A549 (cell line): ENCODE measurements around the gene OGDH. TPM values are rescaled to one million over a fixed set of nuclear protein-coding genes. Genes with fewer than 3 reads are reported as not detected.

ENCODE experiments used
- ATAC-seq, 2 experiments: fragments of 200-7000 bp in 1 of 2; fragments of >200 bp in 1 of 2; cut with Nextera tagmentation in 1 of 2; cut with Tn5 transposase in 1 of 2; 3 replicates each; pipeline versions ENCODE4 v1.8.0 to v1.9.1; 2018 to 2020; ENCODE audit warnings: mild to moderate bottlenecking in 1 of 2, moderate library complexity in 1 of 2
- CTCF ChIA-PET: fragments of 300-600 bp; sonication (Branson Sonifier 250); formaldehyde crosslinking; extraction: SDS; loops from one replicate; lab custom pipeline; 2021; ENCODE audit warnings: antibody characterized with exemption, inconsistent platforms; lab: Yijun Ruan, JAX
- POLR2A ChIA-PET: fragments of 350-600 bp; formaldehyde crosslinking; extraction: SDS; loops from one replicate; lab custom pipeline; 2021; ENCODE audit warnings: antibody characterized with exemption, inconsistent platforms; lab: Yijun Ruan, JAX
- DNase-seq, 2 experiments: peaks; one replicate each; pipeline versions ENCODE4 v3.0.0 to v3.0.0-alpha.2; 2011 to 2016; ENCODE audit warnings: low read depth in 1 of 2, low spot score in 1 of 2
- FAIRE-seq: peaks from 2 replicates; lab custom pipeline; 2011; peaks lifted over from hg19 to GRCh38; lab: Jason Lieb, UNC
- H3K27ac ChIP-seq, 2 experiments: fragments of >200 bp; sonication (Bioruptor Twin); formaldehyde crosslinking; 3 replicates each; pipeline ENCODE4 v1.5.1; 2016 to 2017
- H3K4me1 ChIP-seq: fragments of >200 bp; sonication (Bioruptor Twin); formaldehyde crosslinking; 3 replicates; pipeline ENCODE4 v1.6.1; 2016
- H3K4me2 ChIP-seq: fragments of >200 bp; sonication (Bioruptor Twin); formaldehyde crosslinking; 3 replicates; pipeline ENCODE4 v1.6.1; 2016
- H3K4me3 ChIP-seq: fragments of >200 bp; sonication (Bioruptor Twin); formaldehyde crosslinking; 3 replicates; pipeline ENCODE4 v1.5.1; 2016
- H3K9me3 ChIP-seq: fragments of >200 bp; sonication (Bioruptor Twin); formaldehyde crosslinking; 3 replicates; pipeline ENCODE4 v1.6.1; 2016
- BHLHE40 ChIP-seq: IDR thresholded peaks from 2 replicates; pipeline ENCODE4 v1.6.1; 2012; ENCODE audit warnings: low read depth, low read length, inconsistent platforms
- CBX2 ChIP-seq: fragments of 200-600 bp; sonication (generic); IDR thresholded peaks from 2 replicates; pipeline ENCODE4 v1.6.1; 2016; ENCODE audit warnings: low read depth, mild to moderate bottlenecking, borderline replicate concordance
- CHD2 ChIP-seq: fragments of 150-350 bp; IDR thresholded peaks from 2 replicates; pipeline ENCODE4 v1.6.1; 2014; ENCODE audit warnings: low read length; ENCODE audit not compliant: partially characterized antibody
- CHD4 ChIP-seq: fragments of 200-600 bp; sonication (generic); IDR thresholded peaks from 2 replicates; pipeline ENCODE4 v1.6.1; 2016; ENCODE audit warnings: antibody characterized with exemption, mild to moderate bottlenecking, borderline replicate concordance
- EHF ChIP-seq: fragments of 250-450 bp; sonication (Bioruptor Pico); IDR thresholded peaks from 2 replicates; pipeline ENCODE4 v1.5.0; 2020; ENCODE audit warnings: mild to moderate bottlenecking
- EHMT2 ChIP-seq: fragments of 200-600 bp; sonication (generic); IDR thresholded peaks from 2 replicates; pipeline ENCODE4 v1.6.1; 2016; ENCODE audit warnings: antibody characterized with exemption, low read depth, mild to moderate bottlenecking, moderate library complexity
- EP300 ChIP-seq, 2 experiments: fragments of >200 bp; sonication (Bioruptor Twin); formaldehyde crosslinking; IDR thresholded peaks; 2 replicates in 1 of 2; 3 replicates in 1 of 2; pipeline ENCODE4 v1.6.1; 2016 to 2017
- FOSL2 ChIP-seq, 2 experiments: fragments of 450-650 bp in 1 of 2; fragments of >200 bp in 1 of 2; sonication (Bioruptor Twin) in 1 of 2; formaldehyde crosslinking; IDR thresholded peaks; 2 replicates each; pipeline versions ENCODE4 v1.5.0 to v1.6.1; 2016 to 2020; ENCODE audit warnings: mild to moderate bottlenecking in 1 of 2, moderate library complexity in 1 of 2
- GATA3 ChIP-seq: IDR thresholded peaks from 2 replicates; pipeline ENCODE4 v1.6.1; 2012; ENCODE audit warnings: borderline replicate concordance
- HEYL ChIP-seq: fragments of 250-450 bp; sonication (Bioruptor Pico); IDR thresholded peaks from 2 replicates; pipeline ENCODE4 v1.8.0; 2021; ENCODE audit warnings: mild to moderate bottlenecking, moderate library complexity
- HOXA7 ChIP-seq: fragments of 250-450 bp; sonication (Bioruptor Pico); IDR thresholded peaks from 2 replicates; pipeline ENCODE4 v1.5.0; 2020; ENCODE audit warnings: mild to moderate bottlenecking, moderate library complexity
- JUNB ChIP-seq: fragments of >200 bp; sonication (Bioruptor Twin); formaldehyde crosslinking; IDR thresholded peaks from 2 replicates; pipeline ENCODE4 v1.6.1; 2016
- MYC ChIP-seq: IDR thresholded peaks from 2 replicates; pipeline ENCODE4 v1.6.1; 2012; ENCODE audit warnings: mild to moderate bottlenecking, inconsistent platforms, low read length, improper control_type of control experiment, borderline replicate concordance
- POLR2A ChIP-seq: IDR thresholded peaks from 2 replicates; pipeline ENCODE4 v1.6.1; 2012; ENCODE audit warnings: mild to moderate bottlenecking, low read length
- RAD21 ChIP-seq, 2 experiments: fragments of >200 bp in 1 of 2; sonication (Bioruptor Twin) in 1 of 2; formaldehyde crosslinking in 1 of 2; IDR thresholded peaks in 1 of 2; conservative IDR thresholded peaks in 1 of 2; 2 replicates in 1 of 2; 3 replicates in 1 of 2; pipeline ENCODE4 v1.6.1; 2012 to 2018; ENCODE audit warnings: inconsistent platforms in 1 of 2
- RFX5 ChIP-seq: fragments of 450-650 bp; IDR thresholded peaks from 2 replicates; pipeline ENCODE4 v1.7.1; 2014; ENCODE audit warnings: antibody characterized with exemption, mild to moderate bottlenecking, moderate library complexity
- SREBF2 ChIP-seq: fragments of 450-650 bp; IDR thresholded peaks from 2 replicates; pipeline ENCODE4 v1.6.1; 2014; ENCODE audit warnings: mild to moderate bottlenecking, moderate library complexity
- TFCP2L1 ChIP-seq: fragments of 250-450 bp; sonication (Bioruptor Pico); IDR thresholded peaks from 2 replicates; pipeline ENCODE4 v1.5.0; 2021; ENCODE audit warnings: mild to moderate bottlenecking
- TP53 ChIP-seq: fragments of 250-450 bp; sonication (Bioruptor Pico); IDR thresholded peaks from 2 replicates; pipeline ENCODE4 v1.5.0; 2021; ENCODE audit warnings: mild to moderate bottlenecking, moderate library complexity
- ZC3H11A ChIP-seq: fragments of 450-650 bp; IDR thresholded peaks from 2 replicates; pipeline ENCODE4 v1.6.1; 2014; ENCODE audit warnings: antibody characterized with exemption, mild to moderate bottlenecking
- ZFP36 ChIP-seq: fragments of 450-650 bp; IDR thresholded peaks from 2 replicates; pipeline ENCODE4 v1.6.1; 2014; ENCODE audit warnings: borderline replicate concordance; ENCODE audit not compliant: partially characterized antibody
- ZNF302 ChIP-seq: fragments of 250-450 bp; sonication (Bioruptor Pico); IDR thresholded peaks from 2 replicates; pipeline ENCODE4 v1.9.0; 2021; ENCODE audit warnings: inconsistent platforms, mild to moderate bottlenecking, moderate library complexity
- WGBS: methylation state at CpG from one replicate; pipeline ENCODE4 v1.1.6; 2017; ENCODE audit errors: missing lambda C conversion rate; 5-methylcytosine and 5-hydroxymethylcytosine counted together
- polyA minus RNA-seq: library from RNA; depleted of rRNA, polyadenylated mRNA; stranded (reverse); fragments of >200 nt; gene quantifications from 2 replicates; pipeline ENCODE4 v1.2.3, GENCODE V29; 2011; rRNA and poly(A)+ RNA removed
- polyA plus RNA-seq, 4 experiments: library from polyadenylated mRNA; depleted of rRNA in 3 of 4; stranded (reverse); fragments of >200 nt; fragmentation: RNase III in 1 of 4; extraction: RNeasy Plus Mini Kit Qiagen cat#74134 plus additional on column Dnase treatment in 1 of 4; gene quantifications; 2 replicates in 3 of 4; 3 replicates in 1 of 4; pipeline ENCODE4 v1.2.3, GENCODE V29; 2011 to 2017
- TF ChIP-seq, protein P1 (sequence below): fragments of >200 bp; sonication (Bioruptor Twin); formaldehyde crosslinking; IDR thresholded peaks from 2 replicates; pipeline ENCODE4 v1.6.1; 2016
- TF ChIP-seq, protein P2 (sequence below): fragments of >200 bp; sonication (Bioruptor Twin); formaldehyde crosslinking; IDR thresholded peaks from 3 replicates; pipeline ENCODE4 v1.6.1; 2016
- TF ChIP-seq, protein P3 (sequence below): IDR thresholded peaks from 2 replicates; pipeline ENCODE4 v1.6.1; 2012; ENCODE audit warnings: low read depth, borderline replicate concordance
- TF ChIP-seq, protein P4 (sequence below): fragments of >200 bp; sonication (Bioruptor Twin); formaldehyde crosslinking; IDR thresholded peaks from 3 replicates; pipeline ENCODE4 v1.5.1; 2016
- TF ChIP-seq, protein P5 (sequence below): fragments of 450-650 bp; IDR thresholded peaks from 2 replicates; pipeline ENCODE4 v1.6.1; 2014; ENCODE audit warnings: antibody characterized with exemption
- TF ChIP-seq, protein P6 (sequence below): IDR thresholded peaks from 2 replicates; pipeline ENCODE4 v1.6.1; 2012
- TF ChIP-seq, protein P7 (sequence below): fragments of 200-600 bp; sonication (generic); IDR thresholded peaks from 2 replicates; pipeline ENCODE4 v1.6.1; 2016; ENCODE audit warnings: antibody characterized with exemption, mild to moderate bottlenecking, moderate library complexity

OGDH gene
- polyA plus RNA-seq (2011; rRNA removed) (32.5 and 37.2 TPM in 2 replicates), polyA plus RNA-seq (2017; fragmentation: RNase III; extraction: RNeasy Plus Mini Kit Qiagen cat#74134 plus additional on column Dnase treatment) (35.8 to 38.8 TPM (median 37.7 TPM) in 3 replicates), polyA minus RNA-seq (74.2 and 83.3 TPM in 2 replicates)
- 37.2 and 43.6 TPM in 2 replicates for polyA plus RNA-seq (2012; cell fraction: cytosol; rRNA removed)
- polyA plus RNA-seq (2012; cell fraction: nucleus; rRNA removed) = 85.1 and 94.7 TPM in 2 replicates

DNA sequence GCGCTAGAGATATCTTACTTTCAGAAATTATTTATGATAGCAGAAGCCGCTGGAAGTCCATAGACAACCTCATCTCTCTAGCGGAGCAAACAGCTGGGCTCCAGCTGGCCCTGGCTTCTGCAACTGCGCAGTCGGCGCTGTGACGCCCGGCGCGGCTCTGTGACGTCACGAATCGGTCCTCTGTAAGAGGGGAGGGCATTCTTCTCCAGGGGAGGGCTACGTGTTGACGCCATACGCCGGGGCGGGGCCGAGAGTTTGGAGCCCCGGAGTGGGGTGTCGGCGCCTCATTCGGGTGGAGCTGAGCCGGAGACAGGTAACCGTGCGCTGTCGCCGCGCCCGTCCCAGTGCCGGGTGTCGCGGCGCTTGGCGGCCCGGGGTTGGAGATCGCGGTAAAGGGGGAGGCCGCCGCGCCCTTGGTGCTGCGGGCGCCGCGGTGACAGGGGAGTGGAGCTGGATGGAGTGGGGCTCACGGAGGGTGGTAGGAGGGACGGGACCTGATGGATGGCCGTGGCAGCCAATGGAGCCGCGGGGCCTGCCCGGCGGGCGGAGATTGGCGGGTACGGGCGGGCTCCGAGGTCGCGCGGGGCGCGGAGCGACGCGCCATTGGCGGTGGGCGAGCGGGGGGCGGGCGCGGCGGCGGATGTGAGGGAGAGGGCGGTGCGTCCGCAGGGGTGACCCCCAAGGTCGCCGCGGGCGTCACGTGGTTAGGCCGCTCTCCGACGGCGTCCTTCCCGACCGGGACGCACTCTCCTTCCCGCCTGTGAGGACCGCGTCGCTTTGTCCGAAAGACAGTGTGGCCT is at the start of gene OGDH:
Gene OGDH (plus strand): TSS at position 287 of the 800 bp plus-strand sequence. CDS start 17,717 bp downstream, outside the sequence.
- FAIRE-seq (no peak), ATAC-seq (peak; percentile 99), DNase-seq (peak; percentile 98)
- POLR2A ChIA-PET = interaction anchor here (0.6 to 2.7 kb wide), 18 partner anchors 16 to 505 kb away, joined by 3 to 17 read pairs (median 6); partner anchors contain the start of genes DDX56, H2AZ2, PPIA and PURB
- Histone ChIP-seq H3K4me1 (peaks cover 26% of the 10 kb centered on the region), H3K9me3 (no peaks in the 10 kb centered on the region), H3K27ac (peak within 1 kb of the TSS; percentile 88 to 94), H3K4me3 (peak within 1 kb of the TSS; percentile 86), H3K4me2 (peak within 1 kb of the TSS; percentile 91)
- WGBS = 1% methylated on average over 28 of the region's 93 CpGs
- CTCF ChIA-PET = interaction anchor here (0.6 to 2.6 kb wide), 9 partner anchors 10 to 252 kb away, joined by 3 to 12 read pairs (median 3); partner anchors contain the start of gene H2AZ2
- no peak for TF ChIP-seq ZFP36
- TF ChIP-seq ZC3H11A = no peak
- TF ChIP-seq, protein P1, sequence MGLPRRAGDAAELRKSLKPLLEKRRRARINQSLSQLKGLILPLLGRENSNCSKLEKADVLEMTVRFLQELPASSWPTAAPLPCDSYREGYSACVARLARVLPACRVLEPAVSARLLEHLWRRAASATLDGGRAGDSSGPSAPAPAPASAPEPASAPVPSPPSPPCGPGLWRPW = no peak
- no peak for TF ChIP-seq HOXA7 (CRISPR knock-in tag)
- TF ChIP-seq TP53 (CRISPR knock-in tag) = no peak
- TF ChIP-seq RFX5 = peak; percentile 53; the same call in 1 of the 2 replicates
- TF ChIP-seq ZNF302 = no peak
- no peak for TF ChIP-seq SREBF2
- TF ChIP-seq, protein P2, sequence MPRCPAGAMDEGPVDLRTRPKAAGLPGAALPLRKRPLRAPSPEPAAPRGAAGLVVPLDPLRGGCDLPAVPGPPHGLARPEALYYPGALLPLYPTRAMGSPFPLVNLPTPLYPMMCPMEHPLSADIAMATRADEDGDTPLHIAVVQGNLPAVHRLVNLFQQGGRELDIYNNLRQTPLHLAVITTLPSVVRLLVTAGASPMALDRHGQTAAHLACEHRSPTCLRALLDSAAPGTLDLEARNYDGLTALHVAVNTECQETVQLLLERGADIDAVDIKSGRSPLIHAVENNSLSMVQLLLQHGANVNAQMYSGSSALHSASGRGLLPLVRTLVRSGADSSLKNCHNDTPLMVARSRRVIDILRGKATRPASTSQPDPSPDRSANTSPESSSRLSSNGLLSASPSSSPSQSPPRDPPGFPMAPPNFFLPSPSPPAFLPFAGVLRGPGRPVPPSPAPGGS = peak; percentile 66; the same call in 2 of the 3 replicates
- no peak for TF ChIP-seq TFCP2L1 (CRISPR knock-in tag)
- no peak for TF ChIP-seq CBX2
- peak; percentile 78 for TF ChIP-seq POLR2A
- no peak for TF ChIP-seq CHD4
- TF ChIP-seq, protein P3, sequence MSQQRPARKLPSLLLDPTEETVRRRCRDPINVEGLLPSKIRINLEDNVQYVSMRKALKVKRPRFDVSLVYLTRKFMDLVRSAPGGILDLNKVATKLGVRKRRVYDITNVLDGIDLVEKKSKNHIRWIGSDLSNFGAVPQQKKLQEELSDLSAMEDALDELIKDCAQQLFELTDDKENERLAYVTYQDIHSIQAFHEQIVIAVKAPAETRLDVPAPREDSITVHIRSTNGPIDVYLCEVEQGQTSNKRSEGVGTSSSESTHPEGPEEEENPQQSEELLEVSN = peak; percentile 76
- TF ChIP-seq MYC = no peak; the same call in 1 of the 2 replicates
- TF ChIP-seq CHD2 = no peak
- TF ChIP-seq, protein P4, sequence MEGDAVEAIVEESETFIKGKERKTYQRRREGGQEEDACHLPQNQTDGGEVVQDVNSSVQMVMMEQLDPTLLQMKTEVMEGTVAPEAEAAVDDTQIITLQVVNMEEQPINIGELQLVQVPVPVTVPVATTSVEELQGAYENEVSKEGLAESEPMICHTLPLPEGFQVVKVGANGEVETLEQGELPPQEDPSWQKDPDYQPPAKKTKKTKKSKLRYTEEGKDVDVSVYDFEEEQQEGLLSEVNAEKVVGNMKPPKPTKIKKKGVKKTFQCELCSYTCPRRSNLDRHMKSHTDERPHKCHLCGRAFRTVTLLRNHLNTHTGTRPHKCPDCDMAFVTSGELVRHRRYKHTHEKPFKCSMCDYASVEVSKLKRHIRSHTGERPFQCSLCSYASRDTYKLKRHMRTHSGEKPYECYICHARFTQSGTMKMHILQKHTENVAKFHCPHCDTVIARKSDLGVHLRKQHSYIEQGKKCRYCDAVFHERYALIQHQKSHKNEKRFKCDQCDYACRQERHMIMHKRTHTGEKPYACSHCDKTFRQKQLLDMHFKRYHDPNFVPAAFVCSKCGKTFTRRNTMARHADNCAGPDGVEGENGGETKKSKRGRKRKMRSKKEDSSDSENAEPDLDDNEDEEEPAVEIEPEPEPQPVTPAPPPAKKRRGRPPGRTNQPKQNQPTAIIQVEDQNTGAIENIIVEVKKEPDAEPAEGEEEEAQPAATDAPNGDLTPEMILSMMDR = no peak
- no peak for TF ChIP-seq GATA3
- TF ChIP-seq RAD21 (conservative IDR thresholded peaks at IDR 0.05 in 1 of 2, IDR thresholded peaks at IDR 0.05 in 1 of 2) = no peak
- no peak for TF ChIP-seq EHF (CRISPR knock-in tag)
- TF ChIP-seq HEYL = no peak
- TF ChIP-seq, protein P5, sequence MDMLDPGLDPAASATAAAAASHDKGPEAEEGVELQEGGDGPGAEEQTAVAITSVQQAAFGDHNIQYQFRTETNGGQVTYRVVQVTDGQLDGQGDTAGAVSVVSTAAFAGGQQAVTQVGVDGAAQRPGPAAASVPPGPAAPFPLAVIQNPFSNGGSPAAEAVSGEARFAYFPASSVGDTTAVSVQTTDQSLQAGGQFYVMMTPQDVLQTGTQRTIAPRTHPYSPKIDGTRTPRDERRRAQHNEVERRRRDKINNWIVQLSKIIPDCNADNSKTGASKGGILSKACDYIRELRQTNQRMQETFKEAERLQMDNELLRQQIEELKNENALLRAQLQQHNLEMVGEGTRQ = peak; percentile 89
- TF ChIP-seq EHMT2 = no peak
- TF ChIP-seq, protein P6, sequence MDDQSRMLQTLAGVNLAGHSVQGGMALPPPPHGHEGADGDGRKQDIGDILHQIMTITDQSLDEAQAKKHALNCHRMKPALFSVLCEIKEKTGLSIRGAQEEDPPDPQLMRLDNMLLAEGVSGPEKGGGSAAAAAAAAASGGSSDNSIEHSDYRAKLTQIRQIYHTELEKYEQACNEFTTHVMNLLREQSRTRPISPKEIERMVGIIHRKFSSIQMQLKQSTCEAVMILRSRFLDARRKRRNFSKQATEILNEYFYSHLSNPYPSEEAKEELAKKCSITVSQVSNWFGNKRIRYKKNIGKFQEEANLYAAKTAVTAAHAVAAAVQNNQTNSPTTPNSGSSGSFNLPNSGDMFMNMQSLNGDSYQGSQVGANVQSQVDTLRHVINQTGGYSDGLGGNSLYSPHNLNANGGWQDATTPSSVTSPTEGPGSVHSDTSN = peak; percentile 96
- no peak for TF ChIP-seq BHLHE40
- no peak for TF ChIP-seq EP300 (IDR thresholded peaks at IDR 0.05)
- no peak for TF ChIP-seq FOSL2 (IDR thresholded peaks at IDR 0.05)
- TF ChIP-seq FOSL2 (CRISPR knock-in tag; IDR thresholded peaks at IDR 0.05) = 0 out of 2 replicates have a peak, but pooled peaks have one; percentile 12
- TF ChIP-seq, protein P7, sequence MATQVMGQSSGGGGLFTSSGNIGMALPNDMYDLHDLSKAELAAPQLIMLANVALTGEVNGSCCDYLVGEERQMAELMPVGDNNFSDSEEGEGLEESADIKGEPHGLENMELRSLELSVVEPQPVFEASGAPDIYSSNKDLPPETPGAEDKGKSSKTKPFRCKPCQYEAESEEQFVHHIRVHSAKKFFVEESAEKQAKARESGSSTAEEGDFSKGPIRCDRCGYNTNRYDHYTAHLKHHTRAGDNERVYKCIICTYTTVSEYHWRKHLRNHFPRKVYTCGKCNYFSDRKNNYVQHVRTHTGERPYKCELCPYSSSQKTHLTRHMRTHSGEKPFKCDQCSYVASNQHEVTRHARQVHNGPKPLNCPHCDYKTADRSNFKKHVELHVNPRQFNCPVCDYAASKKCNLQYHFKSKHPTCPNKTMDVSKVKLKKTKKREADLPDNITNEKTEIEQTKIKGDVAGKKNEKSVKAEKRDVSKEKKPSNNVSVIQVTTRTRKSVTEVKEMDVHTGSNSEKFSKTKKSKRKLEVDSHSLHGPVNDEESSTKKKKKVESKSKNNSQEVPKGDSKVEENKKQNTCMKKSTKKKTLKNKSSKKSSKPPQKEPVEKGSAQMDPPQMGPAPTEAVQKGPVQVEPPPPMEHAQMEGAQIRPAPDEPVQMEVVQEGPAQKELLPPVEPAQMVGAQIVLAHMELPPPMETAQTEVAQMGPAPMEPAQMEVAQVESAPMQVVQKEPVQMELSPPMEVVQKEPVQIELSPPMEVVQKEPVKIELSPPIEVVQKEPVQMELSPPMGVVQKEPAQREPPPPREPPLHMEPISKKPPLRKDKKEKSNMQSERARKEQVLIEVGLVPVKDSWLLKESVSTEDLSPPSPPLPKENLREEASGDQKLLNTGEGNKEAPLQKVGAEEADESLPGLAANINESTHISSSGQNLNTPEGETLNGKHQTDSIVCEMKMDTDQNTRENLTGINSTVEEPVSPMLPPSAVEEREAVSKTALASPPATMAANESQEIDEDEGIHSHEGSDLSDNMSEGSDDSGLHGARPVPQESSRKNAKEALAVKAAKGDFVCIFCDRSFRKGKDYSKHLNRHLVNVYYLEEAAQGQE = no peak; the same call in 1 of the 2 replicates
- TF ChIP-seq JUNB = no peak
